ENCODE measurements around the gene PBX1. TPM values are rescaled to one million over a fixed set of nuclear protein-coding genes. Genes with fewer than 3 reads are reported as not detected.
A peak's percentile ranks its signal among the peaks of the same experiment; 100 is the strongest.

Gene PBX1
- total RNA-seq, 1 experiment from 2014 or later, result 102 TPM

DNA sequence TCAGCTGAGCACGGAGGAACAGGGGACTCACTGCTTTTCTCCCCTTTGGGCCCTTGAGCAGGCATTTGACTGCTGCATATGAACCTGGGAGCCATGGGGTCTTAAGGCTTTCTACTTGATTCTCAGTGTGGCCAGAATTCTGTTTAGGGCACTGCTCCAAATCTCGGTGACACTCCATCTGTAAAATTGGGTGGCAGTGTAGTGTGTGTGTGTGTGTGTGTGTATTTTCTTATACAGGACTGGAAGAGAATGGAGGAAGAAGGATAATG, 162.2 kb downstream of the PBX1 start:
- no peaks in the 10 kb centered on the region for H3K9me3 Mint-ChIP-seq
- H3K4me3 Mint-ChIP-seq, result no peak overlapping the region
- ChIA-PET POLR2A (interaction anchor here (0.6 kb wide), 1 partner anchor 195 kb away, joined by 9 read pairs; no protein-coding TSS in a partner anchor), CTCF (no interaction called here)
- H3K27ac Mint-ChIP-seq, result peak overlapping the region; percentile 58; the same call in 1 of the 2 replicates
- H3K36me3 Mint-ChIP-seq, result peaks cover 4% of the 10 kb centered on the region; the same call in 1 of the 2 replicates
- peaks cover 44% of the 10 kb centered on the region for H3K4me1 Mint-ChIP-seq
- TF ChIP-seq JUN (CRISPR knock-in tag; IDR thresholded peaks at IDR 0.05), result no peak
- DNase-seq (ENCODE audit: low spot score), result no peak
- no peak for ATAC-seq
- H3K27me3 Mint-ChIP-seq (ENCODE audit: low read depth), result no peaks in the 10 kb centered on the region

- Mint-ChIP-seq H3K36me3 (peaks cover 4% of the 10 kb centered on the region; the same call in 1 of the 2 replicates), H3K4me1 (peaks cover 50% of the 10 kb centered on the region), H3K4me3 (no peak overlapping the region), H3K27me3 (ENCODE audit: low read depth) (no peaks in the 10 kb centered on the region), H3K27ac (0 out of 2 replicates have a peak overlapping the region, but pooled peaks have one; percentile 55), H3K9me3 (no peaks in the 10 kb centered on the region)
- ATAC-seq, result no peak
- ChIA-PET POLR2A (interaction anchor here (1.0 kb wide), 1 partner anchor 14 kb away, joined by 3 read pairs; no protein-coding TSS in a partner anchor), CTCF (interaction anchor here (0.7 kb wide), 1 partner anchor 50 kb away, joined by 4 read pairs; no protein-coding TSS in a partner anchor)
- TF ChIP-seq, protein P1, sequence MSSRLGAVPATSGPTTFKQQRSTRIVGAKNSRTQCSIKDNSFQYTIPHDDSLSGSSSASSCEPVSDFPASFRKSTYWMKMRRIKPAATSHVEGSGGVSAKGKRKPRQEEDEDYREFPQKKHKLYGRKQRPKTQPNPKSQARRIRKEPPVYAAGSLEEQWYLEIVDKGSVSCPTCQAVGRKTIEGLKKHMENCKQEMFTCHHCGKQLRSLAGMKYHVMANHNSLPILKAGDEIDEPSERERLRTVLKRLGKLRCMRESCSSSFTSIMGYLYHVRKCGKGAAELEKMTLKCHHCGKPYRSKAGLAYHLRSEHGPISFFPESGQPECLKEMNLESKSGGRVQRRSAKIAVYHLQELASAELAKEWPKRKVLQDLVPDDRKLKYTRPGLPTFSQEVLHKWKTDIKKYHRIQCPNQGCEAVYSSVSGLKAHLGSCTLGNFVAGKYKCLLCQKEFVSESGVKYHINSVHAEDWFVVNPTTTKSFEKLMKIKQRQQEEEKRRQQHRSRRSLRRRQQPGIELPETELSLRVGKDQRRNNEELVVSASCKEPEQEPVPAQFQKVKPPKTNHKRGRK (CRISPR knock-in tag; IDR thresholded peaks at IDR 0.05; ENCODE audit: borderline replicate concordance), result no peak
- TF ChIP-seq ZNF232 (CRISPR knock-in tag; IDR thresholded peaks at IDR 0.05), result no peak
- TF ChIP-seq ATF2 (CRISPR knock-in tag; IDR thresholded peaks at IDR 0.05; ENCODE audit: borderline replicate concordance, low read depth), result no peak
- no peak for TF ChIP-seq ATF1 (CRISPR knock-in tag; IDR thresholded peaks at IDR 0.05)
- TF ChIP-seq NR2C2 (CRISPR knock-in tag; IDR thresholded peaks at IDR 0.05), result no peak
- TF ChIP-seq, protein P2, sequence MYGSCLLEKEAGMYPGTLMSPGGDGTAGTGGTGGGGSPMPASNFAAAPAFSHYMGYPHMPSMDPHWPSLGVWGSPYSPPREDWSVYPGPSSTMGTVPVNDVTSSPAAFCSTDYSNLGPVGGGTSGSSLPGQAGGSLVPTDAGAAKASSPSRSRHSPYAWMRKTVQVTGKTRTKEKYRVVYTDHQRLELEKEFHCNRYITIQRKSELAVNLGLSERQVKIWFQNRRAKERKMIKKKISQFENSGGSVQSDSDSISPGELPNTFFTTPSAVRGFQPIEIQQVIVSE (CRISPR knock-in tag; IDR thresholded peaks at IDR 0.05; ENCODE audit: borderline replicate concordance), result no peak
- TF ChIP-seq EMX1 (CRISPR knock-in tag; IDR thresholded peaks at IDR 0.05), result no peak
- no peak for TF ChIP-seq ZBTB21 (CRISPR knock-in tag; IDR thresholded peaks at IDR 0.05; ENCODE audit: borderline replicate concordance)
- no peak for TF ChIP-seq ZMAT4 (CRISPR knock-in tag; IDR thresholded peaks at IDR 0.05)
- no peak for TF ChIP-seq ZNF532 (CRISPR knock-in tag; IDR thresholded peaks at IDR 0.05; ENCODE audit: borderline replicate concordance)
- TF ChIP-seq SMAD4 (CRISPR knock-in tag; IDR thresholded peaks at IDR 0.05), result no peak
- no peak for TF ChIP-seq CREM (CRISPR knock-in tag; IDR thresholded peaks at IDR 0.05)
- TF ChIP-seq, protein P3, sequence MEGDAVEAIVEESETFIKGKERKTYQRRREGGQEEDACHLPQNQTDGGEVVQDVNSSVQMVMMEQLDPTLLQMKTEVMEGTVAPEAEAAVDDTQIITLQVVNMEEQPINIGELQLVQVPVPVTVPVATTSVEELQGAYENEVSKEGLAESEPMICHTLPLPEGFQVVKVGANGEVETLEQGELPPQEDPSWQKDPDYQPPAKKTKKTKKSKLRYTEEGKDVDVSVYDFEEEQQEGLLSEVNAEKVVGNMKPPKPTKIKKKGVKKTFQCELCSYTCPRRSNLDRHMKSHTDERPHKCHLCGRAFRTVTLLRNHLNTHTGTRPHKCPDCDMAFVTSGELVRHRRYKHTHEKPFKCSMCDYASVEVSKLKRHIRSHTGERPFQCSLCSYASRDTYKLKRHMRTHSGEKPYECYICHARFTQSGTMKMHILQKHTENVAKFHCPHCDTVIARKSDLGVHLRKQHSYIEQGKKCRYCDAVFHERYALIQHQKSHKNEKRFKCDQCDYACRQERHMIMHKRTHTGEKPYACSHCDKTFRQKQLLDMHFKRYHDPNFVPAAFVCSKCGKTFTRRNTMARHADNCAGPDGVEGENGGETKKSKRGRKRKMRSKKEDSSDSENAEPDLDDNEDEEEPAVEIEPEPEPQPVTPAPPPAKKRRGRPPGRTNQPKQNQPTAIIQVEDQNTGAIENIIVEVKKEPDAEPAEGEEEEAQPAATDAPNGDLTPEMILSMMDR (IDR thresholded peaks at IDR 0.05), result no peak
- no peak for DNase-seq (ENCODE audit: low spot score)
Observed at GRCh38 chr1:164723296-164723798, 164.4 kb downstream of the PBX1 start.
